HUDEP-2 (cell line): ENCODE measurements around the gene AKR1D1.
A peak's percentile ranks its signal among the peaks of the same experiment; 100 is the strongest.
"Not testable (repeated sequence)": the region's sequence is repeated elsewhere in the genome, so short reads cannot be mapped to it uniquely, and the experiment has no call there.

Experiments used
- DNase-seq, 76 experiments: peaks; one replicate each; lab custom pipeline; 2025; ENCODE audit not compliant: unreplicated experiment in 76 of 76; lab: John Stamatoyannopoulos, UW

The AKR1D1 gene

GRCh38 chr7:138072726-138073125 is 3.5 kb upstream of the AKR1D1 start:
- DNase-seq = no peak

- no peak for DNase-seq
These were observed 2.1 kb upstream of the AKR1D1 start for GRCh38 chr7:138074121-138074520.

- DNase-seq = no peak
These were observed 1.7 kb upstream of the AKR1D1 start for GRCh38 chr7:138074540-138074939.

GRCh38 chr7:138075350-138075749 is 909 bp upstream of the AKR1D1 start:
- DNase-seq = no peak

- not testable (repeated sequence) for DNase-seq
These were observed 473 bp upstream of the AKR1D1 start for GRCh38 chr7:138075786-138076185.

- no peak for DNase-seq
These were observed 1.6 kb downstream of the AKR1D1 start for GRCh38 chr7:138077809-138078208.

GRCh38 chr7:138079137-138079536 is 2.9 kb downstream of the AKR1D1 start:
- no peak for DNase-seq

GRCh38 chr7:138081868-138082267 is 5.6 kb downstream of the AKR1D1 start:
- DNase-seq = no peak

- no peak for DNase-seq
These were observed 7.6 kb downstream of the AKR1D1 start for GRCh38 chr7:138083859-138084258.

- DNase-seq = no peak
These were observed 10.5 kb downstream of the AKR1D1 start for GRCh38 chr7:138086563-138087270.

- DNase-seq = no peak
These were observed 13.0 kb downstream of the AKR1D1 start for GRCh38 chr7:138089080-138089901.

GRCh38 chr7:138091032-138091431 is 14.8 kb downstream of the AKR1D1 start:
- DNase-seq = no peak

GRCh38 chr7:138091840-138092239 is 15.6 kb downstream of the AKR1D1 start:
- not testable (repeated sequence) for DNase-seq

GRCh38 chr7:138092486-138093028 is 16.3 kb downstream of the AKR1D1 start:
- no peak for DNase-seq

- DNase-seq = no peak
These were observed 20.0 kb downstream of the AKR1D1 start for GRCh38 chr7:138095972-138096935.

- peak in 41 of 76 experiments; percentile 1 to 71 (median 16) for DNase-seq
These were observed 20.9 kb downstream of the AKR1D1 start for GRCh38 chr7:138097064-138097741.

GRCh38 chr7:138099813-138100212 is 23.6 kb downstream of the AKR1D1 start:
- DNase-seq = no peak

- DNase-seq = no peak
These were observed 29.0 kb downstream of the AKR1D1 start for GRCh38 chr7:138105221-138105620.

GRCh38 chr7:138115047-138115446 is 38.8 kb downstream of the AKR1D1 start:
- no peak for DNase-seq

GRCh38 chr7:138116141-138116540 is 39.9 kb downstream of the AKR1D1 start:
- no peak for DNase-seq
